Neural cell (in vitro differentiated cells): ENCODE results near the gene BLCAP. TPM values are rescaled to one million over a fixed set of nuclear protein-coding genes. Genes with fewer than 3 reads are reported as not detected.

Experiments used
- H2AFZ ChIP-seq: fragments of 200-600, 300-800 bp; sonication (generic), shearing (Covaris generic); 2 replicates; pipeline ENCODE4 v1.6.0; 2014; ENCODE audit warnings: low read depth, mild to moderate bottlenecking, antibody characterized with exemption, low read length, moderate library complexity
- H3F3A ChIP-seq: fragments of 200-600 bp; shearing (Covaris generic); 2 replicates; pipeline ENCODE4 v1.6.1; 2016; ENCODE audit warnings: mild to moderate bottlenecking, moderate library complexity, mixed read lengths, antibody characterized with exemption, low read length; ENCODE audit not compliant: insufficient read depth, poor library complexity, severe bottlenecking
- H3K27ac ChIP-seq: fragments of 200-600, 300-800 bp; sonication (generic), shearing (Covaris generic); 2 replicates; pipeline ENCODE4 v1.5.1; 2014; ENCODE audit warnings: mild to moderate bottlenecking, low read length, moderate library complexity
- H3K27me3 ChIP-seq: fragments of 300-800, 200-600 bp; sonication (generic), shearing (Covaris generic); 2 replicates; pipeline ENCODE4 v1.6.0; 2014; ENCODE audit warnings: mild to moderate bottlenecking, low read depth, low read length, moderate library complexity; ENCODE audit not compliant: insufficient read depth
- H3K36me3 ChIP-seq: fragments of 300-800, 200-600 bp; sonication (generic), shearing (Covaris generic); 2 replicates; pipeline ENCODE4 v1.5.1; 2014; ENCODE audit warnings: mild to moderate bottlenecking, antibody characterized with exemption, low read length, moderate library complexity; ENCODE audit not compliant: insufficient read depth
- H3K4me2 ChIP-seq: fragments of 300-800, 200-600 bp; sonication (generic), shearing (Covaris generic); 2 replicates; pipeline ENCODE4 v1.6.0; 2014; ENCODE audit warnings: mild to moderate bottlenecking, low read length
- H3K4me3 ChIP-seq: fragments of 300-800, 200-600 bp; sonication (generic), shearing (Covaris generic); 2 replicates; pipeline ENCODE4 v1.5.1; 2014; ENCODE audit warnings: mild to moderate bottlenecking, low read length, moderate library complexity
- H3K79me2 ChIP-seq: fragments of 200-600 bp; shearing (Covaris generic); replicated peaks from 2 replicates; pipeline ENCODE4 v1.6.0; 2014; ENCODE audit warnings: mild to moderate bottlenecking, low read length, moderate library complexity; ENCODE audit not compliant: insufficient read depth
- H3K9ac ChIP-seq: fragments of 300-800, 200-600 bp; sonication (generic), shearing (Covaris generic); 2 replicates; pipeline ENCODE4 v1.6.1; 2016; ENCODE audit warnings: mild to moderate bottlenecking, low read length, mixed read lengths
- H3K9me2 ChIP-seq: fragments of 200-600 bp; shearing (Covaris generic); 2 replicates; pipeline ENCODE4 v1.6.1; 2016; ENCODE audit warnings: mild to moderate bottlenecking, low read length, mixed read lengths; ENCODE audit not compliant: insufficient read depth
- H3K9me3 ChIP-seq: fragments of 200-600, 300-800 bp; sonication (generic), shearing (Covaris generic); 2 replicates; pipeline ENCODE4 v1.6.1; 2016; ENCODE audit warnings: mild to moderate bottlenecking, mixed run types, low read length, moderate library complexity, mixed read lengths
- H4K20me1 ChIP-seq: fragments of 200-600 bp; shearing (Covaris generic); 2 replicates; pipeline ENCODE4 v1.6.1; 2016; ENCODE audit warnings: mild to moderate bottlenecking, mixed run types; ENCODE audit not compliant: insufficient read depth
- CTCF ChIP-seq: fragments of 450-650 bp; IDR thresholded peaks from 2 replicates; pipeline ENCODE4 v1.5.1; 2014; ENCODE audit warnings: antibody characterized with exemption, mild to moderate bottlenecking, moderate library complexity; ENCODE audit not compliant: poor library complexity, severe bottlenecking
- EZH2 ChIP-seq: fragments of 200-600, 300-800 bp; shearing (Covaris generic), sonication (generic); IDR thresholded peaks from 2 replicates; pipeline ENCODE4 v1.6.1; 2014; ENCODE audit warnings: antibody characterized with exemption, low read length, borderline replicate concordance, mild to moderate bottlenecking; ENCODE audit not compliant: insufficient read depth, poor library complexity, severe bottlenecking
- MXI1 ChIP-seq: fragments of 450-650 bp; conservative IDR thresholded peaks from 2 replicates; pipeline ENCODE4 v1.6.1; 2014; ENCODE audit warnings: antibody characterized with exemption, mild to moderate bottlenecking; ENCODE audit not compliant: poor library complexity, severe bottlenecking
- POLR2AphosphoS5 ChIP-seq: IDR thresholded peaks from 2 replicates; pipeline ENCODE4 v1.6.1; 2012
- RAD21 ChIP-seq: fragments of 450-650 bp; conservative IDR thresholded peaks from 2 replicates; pipeline ENCODE4 v1.6.1; 2014; ENCODE audit warnings: antibody characterized with exemption, mild to moderate bottlenecking, moderate library complexity
- REST ChIP-seq: IDR thresholded peaks from 2 replicates; pipeline ENCODE4 v1.6.1; 2012; ENCODE audit warnings: borderline replicate concordance
- SMC3 ChIP-seq: fragments of 450-650 bp; conservative IDR thresholded peaks from 2 replicates; pipeline ENCODE4 v1.6.1; 2014; ENCODE audit warnings: antibody characterized with exemption, mild to moderate bottlenecking, moderate library complexity; ENCODE audit not compliant: poor library complexity
- TAF1 ChIP-seq: IDR thresholded peaks from 2 replicates; pipeline ENCODE4 v1.6.1; 2012; ENCODE audit warnings: low read depth
- polyA plus RNA-seq: library from polyadenylated mRNA; depleted of rRNA; stranded (reverse); fragments of >200 nt; gene quantifications from 2 replicates; pipeline ENCODE4 v1.2.3, GENCODE V29; 2014

Gene BLCAP
- polyA plus RNA-seq, 1 donor from 2014 or later, result 344 TPM

- Histone ChIP-seq H2AFZ (no peak overlapping the region), H3K9me3 (no peaks in the 10 kb centered on the region), H3K4me3 (no peak overlapping the region), H3K27ac (no peak overlapping the region), H4K20me1 (no peaks in the 10 kb centered on the region), H3K36me3 (peaks cover 4% of the 10 kb centered on the region), H3K79me2 (peaks cover 15% of the 10 kb centered on the region), H3K4me2 (no peak overlapping the region), H3F3A (no peaks in the 10 kb centered on the region), H3K27me3 (no peaks in the 10 kb centered on the region), H3K9me2 (no peaks in the 10 kb centered on the region), H3K9ac (no peak overlapping the region)
- no peak for TF ChIP-seq MXI1
- TF ChIP-seq REST, result no peak
- no peak for TF ChIP-seq RAD21
- TF ChIP-seq EZH2, result no peak
- TF ChIP-seq TAF1, result no peak
- TF ChIP-seq CTCF, result no peak
These were observed 15.9 kb downstream of the BLCAP start for GRCh38 chr20:37511610-37512275.

- Histone ChIP-seq H3K79me2 (peaks cover 5% of the 10 kb centered on the region), H3K27ac (no peak overlapping the region), H3K9ac (no peak overlapping the region), H3F3A (no peaks in the 10 kb centered on the region), H3K36me3 (no peaks in the 10 kb centered on the region), H3K9me2 (no peaks in the 10 kb centered on the region), H2AFZ (no peak overlapping the region), H4K20me1 (no peaks in the 10 kb centered on the region), H3K9me3 (no peaks in the 10 kb centered on the region), H3K27me3 (no peaks in the 10 kb centered on the region), H3K4me3 (no peak overlapping the region), H3K4me2 (no peak overlapping the region)
- no peak for TF ChIP-seq SMC3
- no peak for TF ChIP-seq MXI1
- no peak for TF ChIP-seq POLR2AphosphoS5
- TF ChIP-seq EZH2, result no peak
- no peak for TF ChIP-seq RAD21
- TF ChIP-seq CTCF, result no peak
- no peak for TF ChIP-seq TAF1
These were observed 17.4 kb downstream of the BLCAP start for GRCh38 chr20:37510226-37510625.
